ENCODE measurements around the gene DHRSX.

GRCh38 chrX:2435465-2435864 is 65.3 kb downstream of the DHRSX start:
- TF ChIP-seq CTCF (IDR thresholded peaks at IDR 0.05): no peak
- TF ChIP-seq POLR2A (IDR thresholded peaks at IDR 0.05): no peak
- TF ChIP-seq POLR2AphosphoS5 (IDR thresholded peaks at IDR 0.05): no peak

All from prostate gland (tissue), 2 donors.